ENCODE measurements around the gene EPHB3.
A peak's percentile ranks its signal among the peaks of the same experiment; 100 is the strongest.

EPHB3 gene

DNA sequence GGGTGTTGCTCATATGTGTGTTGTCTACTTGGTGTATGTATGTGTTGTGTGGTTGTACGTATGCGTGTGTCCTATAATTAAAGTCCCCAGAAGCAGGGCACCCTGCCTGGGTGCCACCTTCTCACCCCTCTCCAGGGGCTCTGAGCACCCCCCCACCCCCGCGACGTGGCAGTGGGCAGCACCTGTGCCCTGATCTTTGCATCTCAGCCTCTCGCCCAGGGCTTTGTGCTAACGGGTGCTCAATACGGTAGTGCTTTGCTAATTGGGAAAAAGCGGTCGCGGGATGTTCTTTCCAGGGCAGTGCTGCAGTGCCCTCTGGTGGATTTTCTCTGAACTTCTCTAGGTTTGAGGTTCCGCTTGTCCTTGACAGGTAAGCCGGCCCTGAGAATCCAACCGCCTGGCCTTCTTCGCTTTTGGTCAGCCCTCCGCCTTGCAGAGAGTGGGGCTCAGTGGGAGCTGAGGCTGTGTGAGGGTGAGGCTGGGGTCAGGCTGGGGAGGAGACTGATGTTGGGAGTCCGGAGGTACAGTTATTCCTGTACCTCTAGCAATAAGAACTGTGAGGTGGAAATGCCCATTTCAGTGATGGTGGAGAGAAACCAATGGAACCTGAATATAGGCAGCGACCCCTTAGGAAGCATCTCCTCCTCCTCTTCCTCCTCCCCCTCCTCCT is 17.6 kb upstream of the EPHB3 start:
- peak; percentile 73 to 79 for DNase-seq

DNA sequence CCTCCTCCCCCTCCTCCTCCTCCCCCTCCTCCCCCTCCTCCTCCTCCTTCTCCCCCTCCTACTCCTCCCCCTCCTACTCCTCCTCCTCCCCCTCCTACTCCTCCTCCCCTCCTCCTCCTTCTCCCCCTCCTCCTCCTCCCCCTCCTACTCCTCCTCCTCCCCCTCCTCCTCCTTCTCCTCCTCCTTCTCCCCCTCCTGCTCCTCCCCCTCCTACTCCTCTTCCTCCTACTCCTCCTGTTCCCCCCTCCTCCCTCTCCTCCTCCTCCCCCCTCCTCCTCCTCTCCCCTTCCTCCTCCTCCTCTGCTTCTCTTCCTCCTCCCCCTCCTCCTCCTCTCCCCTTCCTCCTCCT is 17.1 kb upstream of the EPHB3 start:
- DNase-seq: no peak

DNA sequence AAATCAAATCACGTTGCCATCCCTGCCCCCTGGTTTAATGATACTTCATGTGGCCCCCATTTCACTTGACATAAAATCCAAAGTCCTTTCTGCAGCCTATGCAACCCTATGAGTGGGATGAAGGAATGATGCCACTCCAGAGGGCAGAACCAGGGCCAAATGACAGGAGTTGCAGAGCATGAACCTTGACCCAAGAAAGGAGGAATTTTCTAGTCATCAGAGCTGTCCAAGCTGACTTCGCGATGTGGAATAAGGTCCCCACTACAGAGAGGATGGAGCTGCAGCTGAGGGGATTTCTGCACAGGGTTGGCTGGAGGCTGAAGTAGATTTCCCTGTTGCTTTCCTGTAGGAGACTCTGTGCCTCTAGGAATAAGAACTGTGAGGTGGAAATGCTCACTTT is 15.8 kb upstream of the EPHB3 start:
- DNase-seq: no peak

DNA sequence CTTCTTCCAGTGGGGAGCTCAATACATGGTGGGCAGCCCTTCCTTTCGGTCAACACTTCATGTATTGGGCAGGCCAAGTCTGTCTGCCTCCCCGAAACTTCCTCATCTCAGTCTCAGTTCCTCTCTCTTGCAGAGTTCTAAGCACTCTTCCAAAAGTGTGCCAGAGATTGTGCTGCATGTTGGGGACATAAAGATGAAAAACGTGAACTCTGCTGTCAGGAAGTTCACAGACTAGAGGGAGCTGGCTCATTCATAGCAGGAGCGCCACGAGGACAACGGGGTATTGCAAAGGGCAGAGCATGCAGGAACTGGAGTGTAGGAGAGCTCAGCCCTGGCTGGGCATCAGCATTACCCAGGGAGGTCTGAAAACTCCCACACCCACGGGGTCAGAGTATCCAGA is 15.3 kb upstream of the EPHB3 start:
- DNase-seq: no peak

DNA sequence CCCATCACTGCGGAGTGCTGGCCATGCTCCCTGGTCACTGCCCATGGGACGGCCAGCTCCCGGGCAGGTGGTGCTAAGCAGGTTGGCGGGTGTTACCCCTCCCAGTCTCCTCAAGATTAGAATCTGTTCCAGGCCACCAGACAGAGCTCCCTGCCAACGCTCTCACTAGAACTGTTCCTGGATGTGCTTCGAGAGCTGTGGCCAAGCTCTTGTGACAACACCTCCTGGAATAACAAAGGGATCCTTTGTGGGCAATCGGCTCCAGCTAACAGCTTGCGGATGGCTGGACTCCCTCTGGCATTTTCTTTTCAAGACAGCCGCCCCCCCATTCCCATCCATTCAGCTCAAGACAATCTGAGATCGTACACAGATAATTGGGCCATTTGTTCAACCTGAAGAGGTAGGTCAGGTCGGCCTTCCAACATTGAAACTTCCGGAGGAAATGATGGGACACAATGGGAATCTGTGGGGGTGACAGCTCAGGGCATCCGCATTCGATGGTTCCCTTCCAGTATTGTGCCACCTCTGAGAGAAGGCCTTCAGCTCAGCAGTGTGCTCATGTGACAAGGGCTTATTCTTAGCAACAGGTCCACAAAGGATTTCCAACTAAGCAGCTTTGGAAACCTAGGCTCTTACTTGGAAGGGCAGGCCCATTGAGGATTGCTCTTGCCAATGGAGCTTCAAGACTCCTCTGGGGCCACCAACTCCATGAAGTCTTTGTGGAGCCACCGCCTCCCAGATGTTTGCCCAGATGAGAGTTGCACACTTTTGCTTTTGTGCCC is 11.6 kb upstream of the EPHB3 start:
- DNase-seq: no peak

DNA sequence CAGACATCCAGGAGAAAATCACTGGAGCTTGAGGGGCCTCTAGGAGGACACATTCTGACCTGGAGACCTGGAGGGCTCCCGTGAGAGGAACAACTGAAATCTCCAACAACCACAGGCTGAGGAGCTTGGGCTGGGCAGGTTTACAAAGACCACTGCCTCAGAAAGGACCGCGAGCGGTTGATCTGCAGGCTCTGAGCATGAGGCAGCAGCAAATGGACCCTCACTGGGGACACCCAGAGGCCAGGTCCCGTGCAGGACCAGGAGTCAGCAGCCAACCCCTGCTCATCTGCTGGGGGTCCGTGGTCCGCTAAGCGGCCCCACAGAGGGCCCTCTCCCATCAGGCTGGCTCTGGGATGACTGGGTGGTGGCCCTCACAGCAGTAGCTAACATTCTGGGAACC is 10.5 kb upstream of the EPHB3 start:
- no peak for DNase-seq

DNA sequence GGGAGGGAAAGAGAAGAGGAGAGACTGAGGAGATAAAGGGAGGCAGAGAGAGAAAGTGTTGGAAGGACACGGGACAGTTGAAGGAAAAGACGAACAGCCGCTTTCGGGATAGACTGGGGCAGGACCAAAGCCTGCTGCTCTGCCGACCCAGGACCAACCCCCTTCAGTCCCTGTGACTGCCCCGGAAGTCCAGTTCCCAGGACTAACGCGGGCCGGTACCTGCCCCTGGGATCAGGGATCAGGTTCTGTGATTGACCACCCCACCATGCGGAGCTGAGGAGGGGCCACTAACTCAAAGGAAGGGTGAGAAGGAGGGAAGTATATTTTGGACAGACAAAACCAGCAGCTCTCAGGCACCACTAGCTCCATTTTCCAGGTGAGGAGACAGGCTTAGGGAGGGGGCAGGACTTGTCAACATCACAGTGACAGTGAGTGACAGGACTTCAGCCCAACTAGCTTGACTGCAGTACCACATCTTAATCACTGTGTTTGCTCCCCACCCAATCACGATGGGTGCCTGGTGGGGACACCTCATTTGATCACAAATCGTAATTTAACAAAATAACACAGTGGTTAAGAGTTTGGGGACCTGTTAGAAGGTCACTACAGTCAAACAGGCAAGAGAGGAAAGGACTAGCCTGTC is 9.8 kb upstream of the EPHB3 start:
- DNase-seq: no peak

DNA sequence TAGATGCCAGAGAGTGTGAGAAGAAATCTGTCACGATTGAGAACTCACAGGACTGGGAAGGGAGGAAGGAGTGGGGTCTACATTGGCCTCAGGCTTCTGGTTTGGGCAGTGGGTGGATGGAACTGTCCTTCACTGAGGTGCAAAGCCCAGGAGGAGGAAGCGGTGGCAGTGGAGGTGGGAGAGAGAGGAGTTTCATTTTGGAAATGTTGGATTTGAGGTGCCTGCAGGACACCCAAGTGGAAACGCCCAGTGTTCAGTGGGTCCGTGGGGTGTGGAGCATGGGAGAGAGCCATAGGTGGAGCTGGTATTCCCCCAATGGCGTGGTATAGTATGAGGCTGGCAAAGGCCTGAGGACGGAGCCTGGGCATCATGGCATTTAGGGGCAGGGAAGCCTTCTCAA is 9.3 kb upstream of the EPHB3 start:
- DNase-seq: no peak

DNA sequence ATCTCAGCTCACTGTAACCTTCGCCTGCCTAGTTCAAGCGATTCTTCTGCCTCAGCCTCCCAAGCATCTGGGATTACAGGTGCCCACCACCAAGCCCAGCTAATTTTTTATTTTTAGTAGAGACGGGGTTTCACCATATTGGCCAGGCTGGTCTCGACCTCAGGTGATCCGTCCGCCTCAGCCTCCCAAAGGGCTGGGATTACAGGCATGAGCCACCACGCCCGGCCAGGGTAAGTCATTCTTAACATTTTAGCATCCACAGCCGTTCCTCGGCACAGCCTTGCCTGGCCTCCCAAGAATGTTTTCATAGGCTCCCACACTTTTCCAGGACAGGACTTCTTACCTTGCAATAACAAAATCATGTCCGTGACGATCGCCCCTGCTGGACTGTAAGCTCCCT is 8.7 kb upstream of the EPHB3 start:
- no peak for DNase-seq

DNA sequence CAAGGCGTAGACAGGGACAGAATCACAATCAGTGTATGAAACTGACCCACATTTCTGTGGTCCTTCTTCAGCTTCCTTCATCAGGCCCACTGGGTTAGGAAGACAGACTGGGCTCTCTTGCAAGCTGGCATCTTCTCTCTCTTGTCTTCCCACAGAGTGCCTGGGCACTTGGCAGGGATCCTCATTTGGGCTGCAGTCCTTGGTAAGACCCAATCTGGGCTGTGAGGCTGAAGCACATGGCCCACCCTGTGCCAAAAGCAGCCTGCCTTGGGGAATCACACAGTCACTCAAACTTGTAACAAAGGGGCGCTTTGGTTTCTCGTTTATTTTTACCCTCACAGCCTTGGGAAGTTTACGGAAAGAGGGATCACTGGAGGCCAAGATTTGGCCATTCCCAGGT is 8.2 kb upstream of the EPHB3 start:
- DNase-seq: no peak

DNA sequence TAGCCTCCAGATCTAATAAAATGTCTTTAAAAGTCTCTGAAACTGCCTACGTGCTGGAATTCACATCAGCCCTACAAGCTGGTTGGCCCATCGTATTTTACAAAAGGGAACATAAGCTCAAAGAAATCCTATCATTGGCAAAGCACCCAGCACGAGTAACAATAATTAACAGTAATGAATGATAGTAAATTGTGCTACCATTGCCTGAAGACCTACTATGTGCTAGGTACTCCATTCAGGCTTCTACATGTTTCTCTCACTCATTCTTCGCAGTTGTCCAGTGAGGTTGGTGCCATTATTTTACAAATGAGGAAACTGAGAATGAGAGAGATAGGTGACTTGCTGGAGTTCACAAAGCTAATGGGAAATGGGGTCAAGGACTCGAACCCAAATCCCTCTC is 7.1 kb upstream of the EPHB3 start:
- no peak for DNase-seq

DNA sequence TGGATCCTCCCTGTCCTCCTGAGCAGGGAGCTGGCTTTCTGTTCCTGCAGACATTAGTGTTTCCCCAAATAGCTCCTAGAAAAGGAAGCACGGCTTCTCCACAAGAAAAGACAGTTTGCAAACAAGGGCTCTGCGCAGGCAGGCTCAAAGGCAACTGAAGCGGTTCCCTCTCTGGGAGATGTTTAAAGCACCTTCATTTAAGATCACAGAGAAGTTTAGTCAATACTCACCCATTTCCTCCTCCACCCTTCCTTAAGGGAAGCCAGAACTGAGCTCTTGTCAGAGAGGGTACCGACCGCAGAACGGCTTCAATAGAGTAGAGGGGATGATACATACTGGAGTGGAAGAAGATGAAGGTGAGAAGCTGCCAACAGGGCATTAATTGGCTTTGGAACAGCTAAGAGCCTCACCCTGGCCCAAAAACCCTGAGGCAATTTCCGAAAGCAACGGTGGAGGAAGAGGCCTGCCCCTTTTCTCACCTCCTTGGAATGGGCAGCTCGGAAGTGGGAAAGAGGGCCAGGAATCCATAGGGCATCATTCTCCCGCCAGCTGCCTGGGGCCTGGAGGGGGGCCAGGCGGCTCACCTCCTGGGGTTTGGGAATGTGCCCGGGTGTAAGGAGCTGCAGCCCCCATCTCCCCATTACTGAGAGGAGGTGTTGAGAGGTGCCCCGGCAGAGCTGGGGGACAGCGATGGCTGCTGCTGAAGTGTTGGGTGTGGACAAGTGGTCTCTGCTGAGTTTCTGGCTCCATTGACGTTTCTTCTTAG is 4.8 kb upstream of the EPHB3 start:
- DNase-seq: no peak

DNA sequence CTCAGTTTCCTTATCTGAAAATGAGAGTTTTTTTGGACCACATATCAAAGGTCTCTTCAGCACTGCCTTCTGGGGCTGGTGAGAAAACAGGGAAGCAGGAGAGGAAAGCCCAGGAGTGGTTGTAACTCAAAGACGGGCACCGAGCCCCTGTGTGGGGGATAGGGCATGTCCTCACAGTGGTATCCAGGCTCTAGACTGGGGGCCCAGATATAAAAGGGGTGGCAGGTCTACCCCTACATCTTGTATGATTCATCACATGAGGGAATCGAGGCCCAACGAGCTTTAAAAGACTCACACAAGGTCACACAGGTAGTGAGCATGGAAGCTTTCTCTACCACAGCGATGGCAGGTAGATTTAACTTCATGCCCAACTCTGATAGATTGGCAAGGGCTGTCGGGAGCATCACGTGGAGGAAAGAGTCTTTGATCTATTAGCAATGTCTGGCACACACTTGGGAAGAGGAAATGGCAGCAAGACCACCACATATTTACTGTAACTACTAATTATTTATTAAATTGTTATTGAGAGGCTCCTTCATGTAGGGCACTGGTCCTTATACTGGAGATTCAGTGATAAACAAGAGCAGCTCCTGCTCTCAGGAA is 4.1 kb upstream of the EPHB3 start:
- no peak for DNase-seq

DNA sequence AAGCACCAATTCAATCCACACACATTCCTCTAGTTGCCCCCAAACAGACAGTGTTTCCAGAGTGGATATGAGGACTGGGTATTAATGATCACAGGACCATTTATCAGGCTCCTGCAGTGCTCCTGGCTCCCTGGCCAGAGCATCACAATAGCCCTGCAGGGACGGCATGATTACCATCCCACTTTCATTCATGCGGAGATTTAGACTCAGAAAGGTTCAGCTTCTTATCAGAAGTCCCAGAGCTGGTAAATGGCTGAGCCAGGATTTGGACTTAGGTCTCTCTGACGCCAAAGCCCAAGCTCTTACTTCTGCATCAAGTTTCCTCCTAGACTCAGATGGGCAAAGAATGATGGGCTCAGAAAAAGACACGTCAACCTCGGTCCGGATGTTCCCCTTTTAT is 2.9 kb upstream of the EPHB3 start:
- no peak for DNase-seq

DNA sequence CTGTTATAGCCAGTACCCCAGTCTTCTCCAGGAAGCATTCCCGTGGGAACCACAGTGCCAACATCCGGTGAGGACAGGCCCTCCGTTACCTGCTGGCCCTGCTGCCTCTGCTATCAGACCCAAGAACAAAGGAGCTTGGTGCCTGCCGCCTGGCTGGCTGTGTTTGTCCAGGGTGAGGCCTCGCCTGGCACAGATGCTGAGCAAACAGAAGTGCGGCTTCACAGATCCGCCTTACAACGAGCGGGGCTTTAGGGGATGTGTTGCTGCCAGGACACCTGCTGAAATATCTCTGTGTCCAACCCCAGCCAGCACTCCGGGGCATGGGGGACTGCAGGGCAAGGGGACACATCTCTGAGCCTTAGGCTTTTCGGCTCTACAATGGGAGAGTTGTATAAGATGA is 2.2 kb upstream of the EPHB3 start:
- DNase-seq: no peak

DNA sequence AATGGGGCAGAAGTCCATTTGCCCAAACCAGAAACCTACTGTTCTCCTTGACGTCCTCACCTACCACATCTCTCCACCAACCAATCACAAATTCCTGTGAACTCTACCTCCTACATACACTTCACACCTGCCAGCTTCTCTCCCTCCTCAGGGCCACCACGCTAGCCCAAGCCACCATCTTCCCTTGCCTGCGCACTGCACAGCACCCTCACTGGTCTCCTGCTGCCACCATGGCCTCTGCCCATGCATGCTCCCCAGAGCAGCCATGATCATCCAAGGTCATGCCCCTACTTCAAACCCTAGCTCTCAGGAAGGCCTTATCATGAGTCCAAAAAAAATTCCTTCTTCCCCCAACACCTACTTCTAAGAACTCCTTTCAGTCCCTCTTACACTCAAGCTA is 1.1 kb upstream of the EPHB3 start:
- no peak for DNase-seq

DNA sequence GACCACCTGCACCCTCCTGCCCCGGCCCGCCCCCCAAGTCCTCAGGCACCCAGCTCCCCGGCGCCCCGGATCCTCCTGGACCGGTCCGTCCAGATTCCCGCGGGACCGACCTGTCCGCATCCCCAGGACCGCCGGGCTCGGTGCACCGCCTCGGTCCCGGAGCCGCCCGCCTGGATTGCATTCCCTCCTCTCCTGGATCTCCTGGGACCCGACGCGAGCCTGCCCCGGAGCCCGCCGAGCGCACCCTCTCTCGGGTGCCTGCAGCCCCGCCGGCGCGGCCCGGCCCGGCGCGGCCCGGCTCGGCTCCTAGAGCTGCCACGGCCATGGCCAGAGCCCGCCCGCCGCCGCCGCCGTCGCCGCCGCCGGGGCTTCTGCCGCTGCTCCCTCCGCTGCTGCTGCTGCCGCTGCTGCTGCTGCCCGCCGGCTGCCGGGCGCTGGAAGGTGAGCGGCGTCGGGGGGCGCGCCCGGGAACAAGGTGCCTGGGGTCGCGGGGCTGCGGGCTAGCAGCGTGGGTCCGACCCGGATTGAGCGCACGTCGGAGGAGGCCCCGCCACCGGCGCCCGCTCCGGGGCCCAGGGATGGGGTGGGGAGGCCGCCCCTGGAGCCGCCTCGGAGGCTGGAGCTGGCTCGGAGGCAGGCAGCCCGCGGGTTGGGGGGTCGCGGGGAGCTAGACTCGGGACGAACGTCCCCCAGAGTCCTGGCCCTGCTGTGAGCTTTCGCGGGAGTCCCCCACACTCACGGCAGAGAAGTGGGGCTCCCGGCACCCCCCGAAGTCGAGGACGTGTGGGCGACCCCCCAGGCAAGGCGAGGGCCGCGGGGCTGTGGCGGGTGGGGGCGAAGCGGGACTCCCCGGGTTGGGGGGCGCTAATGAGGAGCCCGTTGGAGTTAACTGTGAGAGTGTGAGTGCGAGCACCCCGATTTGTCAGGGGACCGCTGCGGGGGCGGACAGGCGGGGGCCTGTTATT is 610 bp downstream of the EPHB3 start:
- DNase-seq: peak in 1 of 2 donors; percentile 19

DNA sequence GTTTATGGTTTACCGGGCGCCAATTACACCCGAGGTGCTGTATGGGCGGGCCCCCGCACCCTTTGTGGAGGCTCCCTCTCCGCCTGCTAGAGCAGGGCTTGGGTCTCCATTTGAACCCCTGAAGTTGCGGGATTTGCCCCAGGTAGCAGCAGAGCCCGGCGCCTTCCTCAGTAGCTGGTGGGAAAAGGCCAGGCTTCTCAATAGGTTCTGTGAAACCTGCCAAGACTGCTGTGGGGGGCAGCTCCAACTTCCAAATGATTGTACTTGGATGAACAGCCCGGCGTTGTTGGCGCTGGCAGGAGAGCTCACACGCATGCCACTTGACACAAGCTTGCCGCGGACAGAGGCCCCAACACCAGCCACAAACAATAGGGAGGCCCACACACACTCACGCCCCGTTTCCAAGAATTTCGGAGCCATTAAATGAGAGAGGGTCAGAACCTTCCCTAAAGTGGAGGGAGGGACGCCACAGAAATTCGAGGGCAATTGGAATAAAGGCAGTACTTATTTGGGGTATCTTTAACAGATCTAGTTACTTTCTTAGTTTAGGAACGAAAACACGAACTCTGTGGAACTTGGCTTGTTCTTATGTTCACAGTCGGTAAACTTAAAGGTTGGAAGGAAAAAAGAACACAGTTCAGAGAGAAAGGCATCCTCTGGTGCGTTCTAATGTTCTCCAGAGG is 1.4 kb downstream of the EPHB3 start:
- no peak for DNase-seq

DNA sequence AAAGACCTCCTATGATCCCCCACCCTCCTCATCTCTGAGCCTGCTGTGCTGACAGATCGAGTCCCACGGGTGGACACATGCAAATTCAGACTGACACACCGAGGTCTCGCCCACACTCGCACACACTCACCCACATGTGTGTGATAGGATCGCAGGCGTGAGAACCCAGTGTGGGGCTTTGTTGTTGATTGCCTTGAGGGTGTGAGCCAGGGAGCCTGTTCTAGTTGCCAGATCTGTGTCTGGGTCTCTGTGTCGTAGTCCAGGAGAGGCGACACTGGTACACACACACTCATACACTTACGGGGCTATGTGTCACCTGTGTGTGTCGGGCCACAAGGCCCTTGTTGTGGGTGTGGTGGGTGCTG is 2.0 kb downstream of the EPHB3 start:
- no peak for DNase-seq

DNA sequence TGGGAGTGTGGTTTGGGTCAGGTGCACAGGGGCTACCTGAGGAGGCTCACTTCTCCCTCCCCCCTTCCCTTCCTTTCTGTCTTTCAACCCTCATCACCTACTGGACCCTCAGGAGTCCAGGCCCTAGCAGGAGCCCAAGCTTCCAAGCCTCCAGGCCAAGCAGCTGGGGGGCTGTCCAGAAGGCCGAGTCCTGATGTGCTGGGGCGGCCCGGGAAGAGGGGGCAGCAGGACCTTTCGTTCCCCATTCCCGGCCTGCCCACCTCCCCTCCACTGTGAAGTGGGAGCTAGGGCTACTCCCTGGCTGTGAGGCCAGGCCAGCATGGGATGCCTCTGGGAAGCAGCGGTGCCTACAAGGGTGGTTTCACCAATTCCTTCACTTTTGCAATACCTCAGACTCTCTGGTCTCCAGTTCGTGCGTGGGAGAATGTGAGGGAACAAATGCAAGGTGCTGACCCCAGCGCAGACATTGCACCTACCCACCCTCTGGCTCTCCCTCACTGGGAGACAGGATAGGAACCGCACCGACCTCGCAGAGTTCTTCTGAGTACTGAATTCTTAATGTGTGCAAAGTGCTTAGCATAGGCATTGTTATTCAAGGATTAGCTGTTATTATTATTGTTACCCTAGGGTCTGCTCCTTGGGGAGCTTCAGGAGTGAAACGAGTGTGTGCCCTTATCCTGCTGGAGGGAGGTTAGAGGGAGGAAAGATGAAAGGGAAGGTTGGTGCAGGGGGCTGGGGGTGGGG is 2.5 kb downstream of the EPHB3 start:
- no peak for DNase-seq
